Hematopoietic multipotent progenitor cell treated with erythropoietin and hydrocortisone succinate and interleukin-3 and kit ligand, for 4 days (in vitro differentiated cells): ENCODE measurements around the gene ASTN1.

Experiments
- DNase-seq: peaks from one replicate; pipeline ENCODE4 v3.0.0-alpha.2; 2015

Gene ASTN1

DNA sequence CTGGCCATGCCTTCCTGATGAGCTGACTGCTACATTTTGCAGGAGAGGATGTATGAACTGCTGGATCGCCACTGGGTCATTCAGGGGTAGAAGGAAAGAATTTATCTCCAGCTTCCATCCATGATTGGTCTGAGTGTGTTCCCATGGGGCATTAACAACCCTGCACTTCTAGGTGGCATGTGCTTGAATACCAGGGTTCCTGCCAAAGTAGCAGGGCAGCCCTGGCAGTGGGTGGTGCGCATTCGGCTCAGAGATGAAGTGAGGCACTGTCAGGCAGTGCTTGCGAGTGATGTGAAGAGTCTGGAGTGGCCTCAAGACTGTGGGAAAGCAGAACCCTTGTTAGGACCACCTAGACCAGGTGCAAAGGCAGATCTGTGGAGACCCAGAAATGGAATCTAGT, 294.9 kb downstream of the ASTN1 start:
- no peak for DNase-seq

DNA sequence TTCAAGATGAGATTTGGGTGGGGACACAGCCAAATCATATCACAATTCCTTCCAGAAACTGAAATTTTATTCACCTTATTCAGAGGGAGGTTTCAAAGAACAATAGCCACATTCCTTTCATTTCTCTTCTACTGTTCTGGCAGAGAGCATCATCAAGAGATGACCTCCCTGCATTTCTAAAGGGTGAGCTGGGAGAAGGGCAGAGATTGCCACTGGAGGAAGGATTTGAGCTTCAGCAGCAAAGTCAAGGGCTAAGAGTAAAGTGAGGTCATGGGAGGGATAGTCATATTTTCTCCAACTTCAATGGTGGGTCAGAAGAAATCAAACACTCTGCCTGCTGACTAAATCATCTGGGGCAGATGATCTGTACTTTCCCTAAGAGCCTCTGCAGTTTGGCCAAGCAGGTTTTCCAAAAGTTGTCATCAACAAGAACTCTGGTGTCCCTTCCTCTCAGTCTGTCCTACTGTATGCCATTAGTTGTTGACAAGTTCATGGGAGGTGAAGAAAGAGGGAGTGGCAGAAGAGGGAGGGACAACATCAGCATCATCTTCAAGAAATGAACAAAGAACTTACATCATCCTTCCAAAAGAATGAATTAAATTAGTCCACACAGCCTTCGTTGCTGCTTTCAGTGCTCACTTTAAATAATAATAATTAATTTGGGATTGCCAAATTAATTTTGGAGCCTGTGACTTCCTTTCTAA, 298.3 kb downstream of the ASTN1 start:
- DNase-seq = no peak

DNA sequence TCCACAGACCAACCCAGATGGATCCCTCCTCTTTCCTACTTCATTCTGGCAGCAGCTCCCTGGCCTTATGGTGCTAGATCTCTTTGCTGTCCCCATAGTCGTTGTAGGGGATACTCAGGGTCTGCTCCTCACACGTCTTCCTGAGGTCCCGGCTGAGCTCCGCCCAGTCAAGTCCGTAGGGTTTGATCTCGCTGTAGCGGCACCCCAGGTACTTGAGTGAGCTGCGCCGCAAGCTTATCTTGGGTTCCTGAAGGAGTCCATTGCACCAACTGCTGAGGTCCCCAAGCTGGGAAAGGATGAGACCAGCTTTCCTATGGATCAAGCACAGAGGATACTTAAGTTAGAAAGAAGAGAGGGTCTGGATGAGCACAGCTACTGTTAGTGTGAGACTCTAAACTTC, 300.3 kb downstream of the ASTN1 start:
- DNase-seq = no peak

DNA sequence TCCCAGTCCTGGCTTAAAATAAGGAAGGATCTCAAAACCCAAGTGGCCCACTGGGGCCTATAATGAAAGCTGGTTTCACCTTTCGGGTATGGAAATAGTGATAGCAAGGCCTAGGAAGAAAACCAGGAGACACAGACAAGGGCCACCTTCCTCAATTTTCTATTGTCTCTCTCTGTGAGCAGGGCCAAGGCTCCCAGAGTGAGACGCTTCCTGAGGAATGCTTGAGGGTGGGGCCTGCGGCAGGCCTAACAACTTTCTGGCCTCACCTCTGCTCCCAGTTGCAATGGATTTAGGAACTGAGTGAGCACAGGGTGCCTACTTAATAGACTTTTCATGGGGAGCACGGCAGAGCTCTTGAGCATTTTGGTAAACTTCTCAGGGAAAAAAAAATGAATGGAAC, 300.9 kb downstream of the ASTN1 start:
- no peak for DNase-seq

DNA sequence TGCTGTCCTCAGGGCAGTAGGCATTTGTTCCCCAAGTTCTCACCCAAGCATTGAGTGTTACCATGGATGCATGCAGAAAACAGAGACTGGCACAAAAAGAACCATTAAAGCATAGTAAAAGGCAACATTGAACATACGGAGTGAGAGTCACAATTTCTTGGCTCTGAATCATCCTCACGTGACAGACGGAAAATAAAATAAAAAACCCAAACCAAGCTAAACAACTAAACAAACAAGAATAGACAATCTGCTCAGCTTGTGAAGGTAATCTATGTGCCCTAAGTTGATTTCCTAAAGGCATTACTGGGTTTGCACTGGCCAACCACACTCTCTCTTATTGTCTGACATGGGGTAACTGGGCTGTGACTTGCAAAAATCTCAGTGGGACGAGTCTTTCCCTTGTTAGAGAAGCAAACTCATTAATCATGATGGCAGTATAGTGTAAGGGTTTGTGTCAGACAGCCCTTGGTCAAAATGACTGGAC, 306.0 kb downstream of the ASTN1 start:
- no peak for DNase-seq

DNA sequence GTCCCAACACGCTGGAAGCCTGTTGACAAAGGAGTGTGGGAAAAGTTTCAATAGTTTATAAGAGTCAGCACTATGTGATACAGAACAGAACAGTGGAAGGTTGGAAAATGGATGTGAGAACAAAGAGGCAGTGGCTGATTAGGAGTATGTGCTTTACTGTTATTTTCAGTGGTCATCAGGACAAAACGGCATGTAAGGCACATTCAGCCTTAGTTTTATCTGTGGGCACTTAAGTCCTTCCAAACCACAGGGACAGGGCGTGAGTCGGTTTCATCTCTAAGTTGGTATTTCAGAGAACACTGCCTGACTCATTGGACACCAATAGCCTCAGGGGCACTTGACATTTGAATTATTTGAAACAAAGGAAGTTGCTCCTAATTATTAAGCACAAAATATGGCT, 306.9 kb downstream of the ASTN1 start:
- DNase-seq = no peak

DNA sequence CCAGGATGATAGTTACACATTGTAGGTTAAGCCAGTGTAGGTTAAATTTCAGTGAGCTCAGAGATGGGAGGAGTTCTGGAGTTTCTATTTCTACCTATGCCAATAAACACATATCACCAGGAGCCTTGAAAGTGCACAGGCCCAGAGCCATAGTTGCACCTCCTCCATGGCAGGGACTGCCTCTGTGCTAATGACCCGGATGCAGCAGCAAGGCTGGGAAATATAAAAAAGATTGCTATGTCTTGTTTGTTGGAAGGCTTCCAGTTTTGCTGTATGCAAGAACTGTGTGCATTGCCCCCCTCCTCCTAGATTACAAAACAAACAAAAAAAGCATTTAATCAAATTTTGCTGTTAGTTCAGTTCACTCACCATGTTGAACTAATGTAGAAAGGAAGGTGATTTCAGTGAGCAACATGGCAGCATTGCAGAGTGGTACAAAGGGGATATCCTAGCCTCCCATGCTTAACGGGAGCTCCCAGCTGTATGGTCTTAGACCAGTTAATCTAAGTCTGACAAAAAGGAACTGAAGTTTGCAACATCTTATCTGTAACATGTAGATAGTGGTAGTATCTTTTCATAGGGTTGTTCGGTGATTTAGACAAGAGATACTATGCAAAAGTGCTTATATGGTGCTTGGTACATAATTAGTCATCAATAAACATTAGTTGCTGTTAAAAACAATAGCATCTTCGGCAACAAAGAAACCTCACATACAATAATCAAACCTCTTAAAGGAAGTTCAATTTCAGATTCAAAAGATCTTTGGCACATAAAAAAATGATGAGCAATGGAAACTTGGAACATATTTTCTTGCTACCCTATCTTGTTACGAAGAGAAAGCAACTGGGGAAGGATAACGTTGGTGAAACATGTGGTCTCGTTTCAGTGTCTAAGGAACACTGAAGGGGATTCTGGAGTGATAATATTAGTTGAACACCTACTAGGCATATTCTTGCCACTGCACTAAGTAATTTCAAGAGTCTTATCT, 309.5 kb downstream of the ASTN1 start:
- no peak for DNase-seq

DNA sequence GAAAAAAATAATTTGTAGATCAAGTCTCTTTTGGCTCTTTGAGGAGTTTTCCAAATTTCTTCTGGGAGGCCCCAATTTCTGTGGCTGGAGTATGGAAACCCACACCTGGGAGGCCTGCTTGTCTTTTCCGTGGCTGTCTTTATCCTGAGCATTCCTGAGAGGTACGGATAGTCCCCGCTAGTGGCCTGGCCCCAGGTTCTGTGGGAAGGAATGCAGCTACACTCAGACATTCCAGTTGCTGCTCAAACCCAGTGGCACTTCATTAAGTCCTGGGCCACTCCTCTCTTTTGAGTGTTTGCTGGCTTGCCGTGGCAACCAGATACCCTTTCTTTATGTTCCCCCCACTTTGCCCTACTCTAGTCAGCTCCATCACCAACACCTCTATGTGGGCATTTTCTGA, 310.4 kb downstream of the ASTN1 start:
- no peak for DNase-seq

DNA sequence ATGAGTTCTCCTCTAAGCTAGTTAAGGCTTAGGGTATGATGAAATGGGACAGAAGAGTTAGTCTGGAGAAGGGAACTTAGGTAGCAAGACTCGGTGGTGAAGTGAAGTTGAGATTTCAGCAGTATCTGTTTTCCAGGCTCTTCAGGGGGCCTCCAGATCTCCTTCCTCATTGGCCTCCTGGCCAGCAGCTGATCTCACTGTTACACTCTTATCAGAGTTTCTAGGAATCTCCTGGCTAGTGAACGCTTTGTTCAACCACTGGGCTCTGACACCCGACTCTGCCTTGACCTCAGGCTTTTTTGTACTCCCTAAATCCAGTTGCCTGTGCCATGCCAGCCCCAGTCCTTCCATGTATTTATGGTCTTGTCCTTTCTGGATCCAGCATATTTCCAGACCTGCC, 311.0 kb downstream of the ASTN1 start:
- no peak for DNase-seq

DNA sequence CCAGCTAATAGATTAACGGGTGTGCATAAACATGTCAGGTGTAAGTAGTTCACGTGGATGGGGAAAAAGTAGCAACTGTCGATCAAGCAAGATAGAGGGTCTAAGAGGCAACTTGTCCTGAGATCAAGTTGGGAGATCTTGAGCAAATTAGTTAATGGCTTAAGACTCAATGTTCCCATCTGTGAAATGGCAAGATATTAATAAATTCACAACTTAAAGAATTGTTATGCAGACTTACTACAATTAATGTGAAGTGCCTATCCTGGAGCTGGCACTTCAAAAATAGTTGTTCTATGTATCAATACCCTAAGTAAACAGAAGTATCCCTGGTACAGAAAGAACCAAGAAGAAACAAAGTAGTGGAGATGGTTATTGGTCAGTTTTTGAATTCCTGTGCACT, 312.4 kb downstream of the ASTN1 start:
- no peak for DNase-seq

DNA sequence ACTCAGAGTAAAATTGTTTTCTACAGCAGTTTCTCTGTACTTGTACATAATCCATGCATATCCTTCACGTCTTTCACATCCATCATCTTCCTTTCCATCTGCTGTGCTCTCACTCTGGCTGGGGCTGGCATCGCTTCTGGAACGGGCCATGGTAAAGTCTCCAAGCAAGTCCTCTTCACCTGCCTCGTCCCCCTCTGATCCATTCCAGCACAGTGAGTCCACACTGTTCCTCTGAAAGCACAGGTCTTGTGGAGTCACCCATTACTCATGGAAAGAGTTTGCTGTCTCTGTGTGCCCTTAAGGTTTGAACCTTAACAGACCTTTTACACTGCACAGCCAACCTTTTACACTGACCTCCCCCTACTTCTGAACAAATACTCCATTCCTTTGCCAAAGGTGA, 313.6 kb downstream of the ASTN1 start:
- DNase-seq = no peak

DNA sequence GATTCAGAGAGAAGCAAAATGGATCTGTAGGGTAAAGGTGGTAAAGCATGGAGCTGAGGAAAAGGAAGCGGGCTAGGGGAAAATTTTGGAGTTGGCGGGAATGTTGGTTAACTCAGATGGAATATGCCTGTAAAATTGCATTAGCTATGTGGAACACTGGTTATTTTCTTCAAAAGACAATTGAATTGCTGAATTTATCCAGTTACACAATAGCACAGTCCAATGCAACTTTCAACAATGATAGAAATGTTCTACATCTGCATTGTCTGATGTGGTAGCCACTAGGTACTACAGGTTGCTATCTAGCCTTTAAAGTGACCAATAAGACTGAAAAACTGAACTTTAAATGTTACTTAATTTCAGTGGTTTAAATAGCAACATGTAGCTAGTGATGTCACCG, 315.2 kb downstream of the ASTN1 start:
- DNase-seq = no peak

DNA sequence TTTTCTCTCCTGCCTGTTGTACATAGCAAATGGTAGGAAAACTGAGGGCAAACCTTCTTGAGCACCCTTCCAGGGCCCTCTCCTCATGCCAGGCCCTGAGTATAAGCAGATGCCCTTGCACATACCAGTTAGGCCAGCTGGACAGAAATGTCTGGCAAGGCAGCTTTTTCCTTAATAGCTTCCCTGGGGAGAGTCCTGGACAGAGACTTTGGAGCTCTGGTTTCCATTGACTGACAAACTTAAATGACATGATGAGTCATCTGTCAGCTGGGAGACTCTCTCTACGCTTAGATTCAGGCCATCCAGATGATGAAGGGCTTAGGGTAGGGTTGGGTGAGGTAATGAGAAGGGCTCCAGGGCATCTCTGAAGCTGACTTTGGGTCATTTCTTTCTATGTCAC, 317.5 kb downstream of the ASTN1 start:
- DNase-seq = no peak

DNA sequence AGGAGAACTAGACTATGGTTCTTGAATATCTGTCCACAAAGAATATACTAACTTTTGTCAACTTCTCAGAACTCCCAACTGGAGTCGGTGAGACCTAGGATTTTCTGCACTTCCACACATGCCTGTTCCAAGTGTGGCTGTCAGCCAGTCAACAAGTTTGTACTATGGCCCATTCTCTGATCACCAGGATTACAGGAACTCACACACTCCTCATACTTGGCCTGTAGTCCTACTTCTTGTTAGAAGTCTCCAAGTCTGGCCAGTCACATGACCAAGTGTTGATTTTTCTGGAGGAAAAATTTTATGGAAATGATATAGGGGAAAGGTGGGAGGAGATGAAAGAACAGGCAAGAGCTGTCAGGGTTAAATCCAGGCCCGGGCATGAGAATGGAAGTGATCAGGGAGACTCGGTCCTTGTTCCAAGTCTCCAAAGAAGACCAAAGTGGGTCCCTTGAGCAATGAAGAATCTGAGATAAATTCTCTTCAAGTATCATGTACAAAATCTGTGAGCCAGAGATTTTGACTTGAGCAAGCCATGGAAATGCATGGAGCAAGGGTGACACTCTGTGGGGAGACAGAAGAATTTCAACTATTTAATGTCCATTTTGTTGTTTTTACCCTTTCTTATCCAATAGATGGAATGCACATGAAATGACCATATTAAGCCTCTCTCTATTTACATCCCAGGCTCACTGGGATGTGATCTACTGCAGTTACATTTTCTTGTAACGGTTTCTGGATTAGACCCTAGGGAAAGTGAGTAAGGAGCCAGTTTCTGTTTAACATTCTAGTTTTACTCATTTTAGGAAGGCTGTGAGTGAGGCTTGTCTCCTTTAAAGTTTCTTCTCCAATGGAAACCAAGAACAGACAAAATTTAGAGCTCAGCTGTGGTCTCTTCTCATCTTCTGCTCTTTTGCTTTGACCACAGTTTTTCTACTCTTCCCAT, 320.9 kb downstream of the ASTN1 start:
- DNase-seq = peak; percentile 38

DNA sequence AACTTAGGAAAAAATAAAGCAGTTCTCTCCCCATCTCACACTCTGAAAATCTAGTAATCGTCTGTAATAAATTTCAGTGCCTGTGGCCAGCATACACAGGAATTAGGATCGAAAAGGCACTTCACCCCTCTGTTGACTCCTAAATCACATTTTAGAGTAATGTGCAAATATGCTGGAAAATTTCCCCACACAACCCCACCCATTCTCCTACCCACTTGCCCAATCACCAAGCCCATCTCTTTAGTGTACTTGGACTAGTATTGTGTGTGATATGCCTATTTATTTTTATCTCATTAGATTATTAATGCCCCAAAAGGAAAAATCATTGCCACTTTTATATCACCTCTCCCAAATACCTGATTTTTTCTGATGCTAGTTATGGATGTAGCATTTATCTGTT, 323.3 kb downstream of the ASTN1 start:
- DNase-seq = no peak

DNA sequence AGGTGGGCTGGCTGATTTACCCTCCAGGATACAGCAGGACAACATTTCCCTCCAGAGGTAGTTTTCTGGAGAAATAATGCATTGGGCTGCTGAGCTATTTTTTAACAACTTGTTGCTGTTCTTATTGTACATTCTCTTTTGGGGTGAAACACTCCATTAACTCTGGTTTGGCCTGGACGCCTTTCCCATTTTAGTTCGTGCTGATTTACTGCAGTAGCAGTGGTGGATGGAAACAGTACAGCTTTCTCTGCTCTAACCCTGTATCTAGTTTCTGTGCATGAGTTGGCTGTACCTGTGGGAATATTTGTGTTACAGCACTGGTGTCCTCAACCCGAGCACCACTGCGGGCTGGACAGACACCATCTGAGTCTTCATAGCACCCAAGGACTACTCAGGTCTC, 325.3 kb downstream of the ASTN1 start:
- no peak for DNase-seq

DNA sequence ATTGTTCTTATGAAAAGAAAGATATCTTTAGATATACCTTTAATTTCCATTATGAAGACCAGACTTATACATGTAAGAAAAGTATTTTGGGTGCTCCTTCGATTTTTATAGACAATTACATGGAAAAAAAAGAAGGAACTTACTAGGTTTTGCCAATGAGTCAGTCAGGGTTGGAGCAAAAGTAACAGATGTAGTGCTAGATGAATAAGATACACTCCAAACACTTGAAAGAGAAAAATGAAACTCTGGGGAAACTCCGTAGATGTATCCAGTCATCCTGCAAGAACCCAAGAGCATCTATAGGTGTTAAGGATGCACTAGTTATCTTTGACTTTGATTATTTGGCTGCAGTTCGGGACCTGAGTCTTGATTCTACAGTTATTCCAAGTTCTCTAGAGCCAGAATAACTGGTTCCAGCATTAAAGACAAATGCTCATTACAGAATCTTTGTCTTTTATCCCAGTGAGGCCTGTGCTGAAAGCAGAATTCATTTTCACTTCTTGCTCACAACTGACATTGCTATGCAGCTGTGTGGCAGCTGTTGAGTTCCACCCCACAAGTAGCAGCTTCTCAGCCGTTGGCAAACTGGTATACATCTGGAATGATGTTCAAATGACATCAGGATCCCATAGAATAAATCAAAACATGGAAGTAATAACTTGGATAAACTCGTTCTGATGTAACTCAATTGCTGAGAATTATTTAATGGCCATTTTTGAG, 326.1 kb downstream of the ASTN1 start:
- no peak for DNase-seq

DNA sequence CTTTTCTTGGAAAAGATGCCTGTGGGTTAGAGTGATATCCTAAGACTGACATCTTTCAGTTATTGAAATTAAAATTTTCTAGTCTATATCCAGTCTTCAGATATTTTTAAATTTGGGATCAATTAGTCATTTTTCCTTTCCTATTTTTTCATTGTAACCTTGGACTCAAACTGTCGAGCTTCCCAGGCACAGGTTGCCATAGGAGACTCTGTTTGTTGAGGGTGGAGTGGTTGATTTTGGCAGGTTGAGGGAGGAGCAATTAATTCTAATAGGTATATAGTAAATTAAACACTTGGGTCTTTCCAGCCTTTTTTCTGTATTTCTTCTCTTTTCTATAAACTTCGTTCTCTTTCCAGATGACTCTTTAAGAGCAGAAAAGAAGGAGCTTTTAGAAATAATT, 326.8 kb downstream of the ASTN1 start:
- DNase-seq = no peak

DNA sequence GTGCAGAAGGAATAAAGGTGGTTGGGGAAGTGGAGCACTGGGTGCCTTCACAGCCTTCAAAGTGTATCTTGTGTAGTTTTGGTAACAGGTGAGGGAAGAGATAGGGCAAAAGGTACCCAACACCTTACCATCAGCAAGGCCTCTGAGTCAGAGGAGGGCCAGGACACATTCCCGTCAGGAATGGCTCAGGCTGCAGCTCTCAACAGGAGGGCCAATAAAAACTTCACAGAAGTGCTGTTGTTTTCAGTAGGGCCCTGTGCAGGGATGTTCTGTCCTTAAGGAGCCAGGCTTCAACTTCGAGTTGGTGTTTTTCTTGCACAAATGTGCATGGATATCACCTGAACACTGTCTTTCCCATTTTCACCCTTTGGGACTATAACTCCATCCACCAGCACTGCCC, 333.4 kb downstream of the ASTN1 start:
- no peak for DNase-seq

DNA sequence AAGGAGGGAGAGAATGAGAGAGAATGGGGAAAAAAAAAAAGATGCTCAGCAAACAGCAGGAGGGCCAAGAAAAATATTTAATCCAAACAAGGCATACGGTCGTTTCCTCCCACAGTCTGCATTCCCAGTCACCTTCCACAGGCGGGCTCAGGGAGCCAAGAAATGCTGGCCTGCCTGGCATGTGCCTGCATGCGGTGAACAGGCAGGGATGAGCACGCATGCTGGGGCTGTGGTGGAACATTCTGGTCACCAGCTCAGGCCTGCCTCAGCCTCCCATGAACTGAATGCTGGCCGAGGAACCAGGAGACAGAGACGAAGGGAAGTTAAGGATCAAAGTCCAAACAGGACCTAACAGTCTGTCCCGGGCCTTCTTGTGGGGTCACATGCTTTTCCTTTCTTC, 335.3 kb downstream of the ASTN1 start:
- DNase-seq = no peak

DNA sequence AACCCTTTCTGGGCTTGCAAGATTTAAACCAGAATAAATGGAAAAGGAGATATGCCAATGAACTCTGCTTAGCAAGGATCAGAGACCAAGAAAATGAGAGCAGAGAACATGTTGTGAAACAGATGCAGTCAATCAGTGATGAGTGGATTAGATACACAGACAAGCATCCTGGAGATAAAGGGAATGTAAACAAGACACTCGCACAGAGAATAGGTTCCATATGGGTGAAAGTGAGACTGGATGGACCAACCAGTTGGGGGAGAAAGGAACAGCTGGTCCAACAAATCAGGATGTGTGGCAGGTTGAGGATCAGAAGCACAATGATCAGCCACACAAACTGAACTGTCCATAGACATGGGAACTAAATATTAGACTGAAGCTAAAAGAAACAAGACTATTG, 338.2 kb downstream of the ASTN1 start:
- no peak for DNase-seq

DNA sequence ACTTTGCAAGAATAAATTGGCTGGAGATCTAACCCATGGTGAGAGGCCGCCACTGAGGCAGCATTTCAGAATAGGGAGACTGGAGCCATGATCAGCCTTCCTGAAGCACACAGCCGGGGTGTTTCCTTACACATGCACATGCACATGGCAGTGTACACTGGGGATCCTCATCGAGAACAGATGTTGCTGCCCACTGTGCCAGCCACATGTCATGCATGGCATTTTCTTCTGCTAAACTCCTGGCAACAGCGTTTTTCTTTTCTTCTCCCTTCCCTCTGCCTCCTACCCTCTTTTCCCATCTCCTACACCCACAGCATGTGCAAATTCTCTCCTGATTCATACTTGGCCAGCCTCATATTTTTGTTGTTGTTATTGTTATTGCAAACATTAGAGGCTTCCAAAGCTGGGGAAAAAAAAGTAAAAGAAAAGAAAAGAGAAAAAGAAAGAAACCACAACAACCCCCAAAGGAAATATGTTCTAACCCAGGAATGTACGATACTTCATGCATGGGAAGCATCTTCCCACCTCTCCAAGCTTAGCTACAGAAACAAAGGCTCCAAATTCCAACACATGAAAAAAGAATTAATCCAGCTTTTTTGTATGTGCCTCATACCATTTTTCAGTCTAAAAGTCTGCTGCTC, 344.0 kb downstream of the ASTN1 start:
- DNase-seq = no peak
